Loucy (cell line): ENCODE measurements around the gene KRT1.

Experiments
- CTCF ChIP-seq: fragments of 200-600 bp; sonication (generic); conservative IDR thresholded peaks from 2 replicates; pipeline ENCODE4 v1.5.1; 2014; ENCODE audit warnings: mild to moderate bottlenecking, antibody characterized with exemption, low read length
- EZH2phosphoT487 ChIP-seq: fragments of 200-600 bp; IDR thresholded peaks from 2 replicates; pipeline ENCODE4 v1.6.1; 2018; ENCODE audit warnings: antibody characterized with exemption, mild to moderate bottlenecking, moderate library complexity, borderline replicate concordance

- TF ChIP-seq EZH2phosphoT487 (no peak), CTCF (no peak)
Observed at GRCh38 chr12:52672321-52672933, 7.8 kb downstream of the KRT1 start.
